ENCODE data around the gene MYCL.

DNA sequence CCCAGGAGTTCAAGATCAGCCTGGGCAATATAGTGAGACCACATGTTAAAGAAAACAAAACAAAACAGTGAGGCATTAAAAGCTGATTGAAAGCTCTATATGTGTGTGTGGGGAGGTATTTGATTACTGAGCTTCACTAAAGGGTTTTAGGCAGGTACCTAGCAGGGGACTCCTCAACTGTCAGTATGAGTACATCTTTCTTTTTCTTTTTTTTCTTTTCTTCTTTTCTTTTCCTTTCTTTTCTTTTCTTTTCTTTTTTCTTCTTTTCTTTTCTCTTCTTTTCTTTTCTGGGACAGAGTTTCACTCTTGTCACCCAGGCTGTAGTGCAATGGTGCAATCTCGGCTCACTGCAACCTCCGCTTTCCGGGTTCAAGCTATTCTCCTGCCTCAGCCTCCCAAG lies 8.5 kb upstream of the MYCL start:
- no peak for TF ChIP-seq POLR2A (IDR thresholded peaks at IDR 0.05; ENCODE audit: low read length)
- TF ChIP-seq GATA1 (IDR thresholded peaks at IDR 0.05; ENCODE audit: low read depth, low read length) = no peak
